PC-3 (cell line): ENCODE results near the gene PLXNA4. TPM values are rescaled to one million over a fixed set of nuclear protein-coding genes. Genes with fewer than 3 reads are reported as not detected.
A peak's percentile ranks its signal among the peaks of the same experiment; 100 is the strongest.

Experiments used
- ATAC-seq: fragments of 200-7000 bp; cut with Tn5 transposase; 2 replicates; pipeline ENCODE4 v1.9.1; 2020; ENCODE audit warnings: mild to moderate bottlenecking, moderate library complexity
- BruUV-seq: library from RNA; stranded (reverse); fragments of 400-500 nt; replicated peaks from 2 replicates; lab custom pipeline; 2021; lab: Mats Ljungman, UMichigan
- CTCF ChIA-PET: fragments of 300-600 bp; sonication (Branson Sonifier 250); formaldehyde crosslinking; loops from one replicate; lab custom pipeline; 2022; ENCODE audit warnings: antibody characterized with exemption; lab: Charles Lee
- POLR2A ChIA-PET: fragments of 300-600 bp; sonication (Branson Sonifier 250); formaldehyde crosslinking; loops from one replicate; lab custom pipeline; 2022; ENCODE audit warnings: antibody characterized with exemption; ENCODE audit not compliant: unreplicated experiment; lab: Charles Lee
- DNase-seq: peaks from one replicate; pipeline ENCODE4 v3.0.0-alpha.2; 2015
- H2AFZ ChIP-seq: fragments of 300-600 bp; sonication (generic); 2 replicates; pipeline ENCODE4 v1.6.0; 2016; ENCODE audit warnings: antibody characterized with exemption, low read length
- H3F3A ChIP-seq: fragments of 300-600 bp; sonication (generic); one replicate; pipeline ENCODE4 v1.6.0; 2017; ENCODE audit warnings: antibody characterized with exemption, low read length, control low read depth, mild to moderate bottlenecking; ENCODE audit not compliant: unreplicated experiment
- H3K27ac ChIP-seq: fragments of 300-600 bp; sonication (generic); 2 replicates; pipeline ENCODE4 v1.5.1; 2016; ENCODE audit warnings: mild to moderate bottlenecking, low read length
- H3K27me3 ChIP-seq: fragments of 300-600 bp; sonication (generic); 2 replicates; pipeline ENCODE4 v1.6.1; 2016; ENCODE audit warnings: low read length, mixed read lengths
- H3K36me3 ChIP-seq: fragments of 300-600 bp; sonication (generic); 2 replicates; pipeline ENCODE4 v1.6.1; 2016; ENCODE audit warnings: low read depth, mixed run types, low read length, mixed read lengths
- H3K4me1 ChIP-seq: fragments of 300-600 bp; sonication (generic); 2 replicates; pipeline ENCODE4 v1.5.1; 2016; ENCODE audit warnings: low read length; ENCODE audit not compliant: insufficient read depth
- H3K4me2 ChIP-seq: fragments of 300-600 bp; sonication (generic); 2 replicates; pipeline ENCODE4 v1.6.0; 2016; ENCODE audit warnings: low read length
- H3K4me3 ChIP-seq: fragments of 300-600 bp; sonication (generic); 2 replicates; pipeline ENCODE4 v1.5.1; 2016; ENCODE audit warnings: mild to moderate bottlenecking, low read length, mixed read lengths
- H3K79me2 ChIP-seq: fragments of 300-600 bp; sonication (generic); 2 replicates; pipeline ENCODE4 v1.6.1; 2017; ENCODE audit warnings: low read length, mixed read lengths
- H3K9ac ChIP-seq: fragments of 300-600 bp; sonication (generic); 2 replicates; pipeline ENCODE4 v1.6.0; 2016; ENCODE audit warnings: mild to moderate bottlenecking, low read length
- H3K9me2 ChIP-seq: fragments of 300-600 bp; sonication (generic); replicated peaks from 2 replicates; pipeline ENCODE4 v1.6.1; 2016; ENCODE audit warnings: mixed run types, low read length, mixed read lengths
- H3K9me3 ChIP-seq: fragments of 300-600 bp; sonication (generic); 2 replicates; pipeline ENCODE4 v1.6.1; 2016; ENCODE audit warnings: low read length, mixed read lengths
- H4K20me1 ChIP-seq: fragments of 300-600 bp; sonication (generic); 2 replicates; pipeline ENCODE4 v1.6.1; 2016; ENCODE audit warnings: low read length, mixed read lengths
- CTCF ChIP-seq: fragments of 300-600 bp; sonication (generic); conservative IDR thresholded peaks from 2 replicates; pipeline ENCODE4 v1.5.1; 2017; ENCODE audit warnings: antibody characterized with exemption, low read depth, mild to moderate bottlenecking, low read length
- EZH2 ChIP-seq: fragments of 300-600 bp; sonication (generic); IDR thresholded peaks from one replicate; pipeline ENCODE4 v1.6.1; 2017; ENCODE audit warnings: antibody characterized with exemption, mild to moderate bottlenecking, low read length; ENCODE audit not compliant: unreplicated experiment
- EZH2phosphoT487 ChIP-seq: fragments of 300-600 bp; sonication (generic); IDR thresholded peaks from 2 replicates; pipeline ENCODE4 v1.6.1; 2018; ENCODE audit warnings: mild to moderate bottlenecking, antibody characterized with exemption, low read length, borderline replicate concordance
- intact Hi-C: fragments of 100-400 bp; cut with micrococcal nuclease; formaldehyde crosslinking; loops from 2 replicates; pipeline ENCODE4 v1.9.0; 2023
- total RNA-seq: library from RNA; depleted of rRNA; stranded (reverse); fragments of >200 nt; gene quantifications from 2 replicates; pipeline ENCODE4 v1.2.3, GENCODE V29; 2014

Gene PLXNA4
- total RNA-seq, 1 experiment from 2014 or later, result 1.2 TPM

GRCh38 chr7:132121987-132122386 is 454.3 kb downstream of the PLXNA4 start:
- Histone ChIP-seq H3K9ac (no peak overlapping the region), H3K4me1 (peaks cover 46% of the 10 kb centered on the region), H2AFZ (no peak overlapping the region), H3K27me3 (no peaks in the 10 kb centered on the region), H3K4me2 (no peak overlapping the region), H4K20me1 (no peaks in the 10 kb centered on the region), H3K79me2 (no peaks in the 10 kb centered on the region), H3K4me3 (no peak overlapping the region), H3K36me3 (no peaks in the 10 kb centered on the region), H3F3A (no peaks in the 10 kb centered on the region), H3K9me2 (no peaks in the 10 kb centered on the region), H3K27ac (no peak overlapping the region), H3K9me3 (no peaks in the 10 kb centered on the region)
- POLR2A ChIA-PET, result no interaction called here
- CTCF ChIA-PET, result no interaction called here
- intact Hi-C loops, result no loop called here
- TF ChIP-seq CTCF, result no peak
- no peak for TF ChIP-seq EZH2phosphoT487
- no peak for TF ChIP-seq EZH2
- DNase-seq (no peak), ATAC-seq (no peak)
- BruUV-seq, result no TSS peak

- Histone ChIP-seq H3K9ac (no peak overlapping the region), H3K79me2 (no peaks in the 10 kb centered on the region), H4K20me1 (no peaks in the 10 kb centered on the region), H3K4me1 (peaks cover 48% of the 10 kb centered on the region), H2AFZ (no peak overlapping the region), H3K36me3 (no peaks in the 10 kb centered on the region), H3K9me3 (no peaks in the 10 kb centered on the region), H3K27ac (no peak overlapping the region), H3K9me2 (no peaks in the 10 kb centered on the region), H3K4me3 (no peak overlapping the region), H3K27me3 (no peaks in the 10 kb centered on the region), H3K4me2 (no peak overlapping the region), H3F3A (no peaks in the 10 kb centered on the region)
- no peak for ATAC-seq
- ChIA-PET POLR2A (no interaction called here), CTCF (no interaction called here)
- TF ChIP-seq EZH2 (no peak), CTCF (no peak), EZH2phosphoT487 (no peak)
- BruUV-seq, result no TSS peak
- intact Hi-C loops, result no loop called here
- DNase-seq, result no peak
These were observed 457.6 kb downstream of the PLXNA4 start for GRCh38 chr7:132118641-132119040.

GRCh38 chr7:132117636-132118035 is 458.6 kb downstream of the PLXNA4 start:
- Histone ChIP-seq H3K36me3 (no peaks in the 10 kb centered on the region), H3K9me3 (no peaks in the 10 kb centered on the region), H3K79me2 (no peaks in the 10 kb centered on the region), H2AFZ (no peak overlapping the region), H3K4me1 (peaks cover 48% of the 10 kb centered on the region), H3K4me2 (no peak overlapping the region; the same call in 1 of the 2 replicates), H3K27me3 (no peaks in the 10 kb centered on the region), H4K20me1 (no peaks in the 10 kb centered on the region), H3K9ac (no peak overlapping the region), H3K9me2 (no peaks in the 10 kb centered on the region), H3F3A (no peaks in the 10 kb centered on the region), H3K4me3 (no peak overlapping the region), H3K27ac (peak overlapping the region; percentile 92)
- CTCF ChIA-PET, result no interaction called here
- intact Hi-C loops, result loop anchor here (2.0 kb wide), 2 partner anchors 27 to 53 kb away; no protein-coding TSS in a partner anchor
- POLR2A ChIA-PET, result no interaction called here
- BruUV-seq, result no TSS peak
- DNase-seq (no peak), ATAC-seq (no peak)
- no peak for TF ChIP-seq CTCF
- no peak for TF ChIP-seq EZH2
- TF ChIP-seq EZH2phosphoT487, result no peak
